Measurements from ENCODE around the gene KIF5C. TPM values are rescaled to one million over a fixed set of nuclear protein-coding genes. Genes with fewer than 3 reads are reported as not detected.

KIF5C gene
- total and polyA plus RNA-seq, 2 experiments from 2014 or later = 45.0 to 49.1 TPM

DNA sequence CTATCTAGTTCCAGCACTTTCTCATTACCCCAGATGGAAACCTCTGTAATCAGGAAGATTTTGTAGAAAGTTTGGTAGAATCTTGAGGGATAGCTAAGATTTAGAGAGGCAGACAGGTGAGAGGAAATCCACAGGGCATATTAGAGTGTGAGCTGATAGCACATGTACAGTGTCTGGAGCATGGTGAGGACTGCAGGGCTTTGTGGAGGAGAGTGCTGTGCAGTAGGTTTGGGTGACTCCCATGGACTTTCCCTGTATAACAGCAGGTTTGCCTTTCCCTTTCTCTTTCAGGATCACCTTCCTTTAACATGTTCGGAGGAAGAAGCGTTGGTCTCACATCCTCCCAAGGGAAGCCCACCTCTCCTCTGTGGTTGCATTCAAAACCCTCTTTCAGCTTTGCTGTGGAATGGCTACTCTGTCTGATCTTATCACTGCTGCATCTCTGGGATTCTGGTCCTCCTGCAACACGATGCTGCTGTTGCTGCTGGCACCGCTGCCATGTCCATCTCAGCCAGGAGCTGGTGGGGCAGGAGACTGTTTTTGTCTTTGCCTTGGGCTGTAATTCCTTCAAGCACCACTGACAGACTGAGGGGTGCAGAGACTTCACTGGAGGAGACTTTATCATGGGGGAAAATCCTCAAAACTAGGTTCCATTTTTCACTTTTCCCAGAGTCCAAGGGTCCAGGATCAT is 7.8 kb upstream of the KIF5C start:
- Histone ChIP-seq H2AFZ (peak overlapping the region; percentile 92), H3K27ac (ENCODE audit: low read depth) (no peak overlapping the region), H3K4me3 (no peak overlapping the region), H4K20me1 (replicated peaks; ENCODE audit: insufficient read depth) (no peaks in the 10 kb centered on the region), H3K27me3 (ENCODE audit: insufficient read depth) (no peaks in the 10 kb centered on the region), H3K9me2 (ENCODE audit: insufficient read depth) (no peaks in the 10 kb centered on the region; the same call in 1 of the 2 replicates), H3K4me2 (no peak overlapping the region), H3F3A (replicated peaks; ENCODE audit: low read depth) (no peaks in the 10 kb centered on the region), H3K79me2 (replicated peaks; ENCODE audit: insufficient read depth) (no peaks in the 10 kb centered on the region), H3K4me1 (ENCODE audit: insufficient read depth) (no peaks in the 10 kb centered on the region; the same call in 1 of the 2 replicates), H3K36me3 (ENCODE audit: insufficient read depth) (no peaks in the 10 kb centered on the region; the same call in 1 of the 2 replicates)
- peaks cover 9% of the 10 kb centered on the region for H3K27me3 Mint-ChIP-seq (ENCODE audit: insufficient read depth, low read depth, poor library complexity)
- H3K4me3 Mint-ChIP-seq = no peak overlapping the region
- peaks cover 7% of the 10 kb centered on the region; the same call in 2 of the 3 replicates for H3K4me1 Mint-ChIP-seq
- ATAC-seq (peak; percentile 81), DNase-seq (ENCODE audit: low spot score) (peak; percentile 22)
- no peak for TF ChIP-seq EZH2 (IDR thresholded peaks at IDR 0.05; ENCODE audit: low read depth, unreplicated experiment)
- TF ChIP-seq, protein P1, sequence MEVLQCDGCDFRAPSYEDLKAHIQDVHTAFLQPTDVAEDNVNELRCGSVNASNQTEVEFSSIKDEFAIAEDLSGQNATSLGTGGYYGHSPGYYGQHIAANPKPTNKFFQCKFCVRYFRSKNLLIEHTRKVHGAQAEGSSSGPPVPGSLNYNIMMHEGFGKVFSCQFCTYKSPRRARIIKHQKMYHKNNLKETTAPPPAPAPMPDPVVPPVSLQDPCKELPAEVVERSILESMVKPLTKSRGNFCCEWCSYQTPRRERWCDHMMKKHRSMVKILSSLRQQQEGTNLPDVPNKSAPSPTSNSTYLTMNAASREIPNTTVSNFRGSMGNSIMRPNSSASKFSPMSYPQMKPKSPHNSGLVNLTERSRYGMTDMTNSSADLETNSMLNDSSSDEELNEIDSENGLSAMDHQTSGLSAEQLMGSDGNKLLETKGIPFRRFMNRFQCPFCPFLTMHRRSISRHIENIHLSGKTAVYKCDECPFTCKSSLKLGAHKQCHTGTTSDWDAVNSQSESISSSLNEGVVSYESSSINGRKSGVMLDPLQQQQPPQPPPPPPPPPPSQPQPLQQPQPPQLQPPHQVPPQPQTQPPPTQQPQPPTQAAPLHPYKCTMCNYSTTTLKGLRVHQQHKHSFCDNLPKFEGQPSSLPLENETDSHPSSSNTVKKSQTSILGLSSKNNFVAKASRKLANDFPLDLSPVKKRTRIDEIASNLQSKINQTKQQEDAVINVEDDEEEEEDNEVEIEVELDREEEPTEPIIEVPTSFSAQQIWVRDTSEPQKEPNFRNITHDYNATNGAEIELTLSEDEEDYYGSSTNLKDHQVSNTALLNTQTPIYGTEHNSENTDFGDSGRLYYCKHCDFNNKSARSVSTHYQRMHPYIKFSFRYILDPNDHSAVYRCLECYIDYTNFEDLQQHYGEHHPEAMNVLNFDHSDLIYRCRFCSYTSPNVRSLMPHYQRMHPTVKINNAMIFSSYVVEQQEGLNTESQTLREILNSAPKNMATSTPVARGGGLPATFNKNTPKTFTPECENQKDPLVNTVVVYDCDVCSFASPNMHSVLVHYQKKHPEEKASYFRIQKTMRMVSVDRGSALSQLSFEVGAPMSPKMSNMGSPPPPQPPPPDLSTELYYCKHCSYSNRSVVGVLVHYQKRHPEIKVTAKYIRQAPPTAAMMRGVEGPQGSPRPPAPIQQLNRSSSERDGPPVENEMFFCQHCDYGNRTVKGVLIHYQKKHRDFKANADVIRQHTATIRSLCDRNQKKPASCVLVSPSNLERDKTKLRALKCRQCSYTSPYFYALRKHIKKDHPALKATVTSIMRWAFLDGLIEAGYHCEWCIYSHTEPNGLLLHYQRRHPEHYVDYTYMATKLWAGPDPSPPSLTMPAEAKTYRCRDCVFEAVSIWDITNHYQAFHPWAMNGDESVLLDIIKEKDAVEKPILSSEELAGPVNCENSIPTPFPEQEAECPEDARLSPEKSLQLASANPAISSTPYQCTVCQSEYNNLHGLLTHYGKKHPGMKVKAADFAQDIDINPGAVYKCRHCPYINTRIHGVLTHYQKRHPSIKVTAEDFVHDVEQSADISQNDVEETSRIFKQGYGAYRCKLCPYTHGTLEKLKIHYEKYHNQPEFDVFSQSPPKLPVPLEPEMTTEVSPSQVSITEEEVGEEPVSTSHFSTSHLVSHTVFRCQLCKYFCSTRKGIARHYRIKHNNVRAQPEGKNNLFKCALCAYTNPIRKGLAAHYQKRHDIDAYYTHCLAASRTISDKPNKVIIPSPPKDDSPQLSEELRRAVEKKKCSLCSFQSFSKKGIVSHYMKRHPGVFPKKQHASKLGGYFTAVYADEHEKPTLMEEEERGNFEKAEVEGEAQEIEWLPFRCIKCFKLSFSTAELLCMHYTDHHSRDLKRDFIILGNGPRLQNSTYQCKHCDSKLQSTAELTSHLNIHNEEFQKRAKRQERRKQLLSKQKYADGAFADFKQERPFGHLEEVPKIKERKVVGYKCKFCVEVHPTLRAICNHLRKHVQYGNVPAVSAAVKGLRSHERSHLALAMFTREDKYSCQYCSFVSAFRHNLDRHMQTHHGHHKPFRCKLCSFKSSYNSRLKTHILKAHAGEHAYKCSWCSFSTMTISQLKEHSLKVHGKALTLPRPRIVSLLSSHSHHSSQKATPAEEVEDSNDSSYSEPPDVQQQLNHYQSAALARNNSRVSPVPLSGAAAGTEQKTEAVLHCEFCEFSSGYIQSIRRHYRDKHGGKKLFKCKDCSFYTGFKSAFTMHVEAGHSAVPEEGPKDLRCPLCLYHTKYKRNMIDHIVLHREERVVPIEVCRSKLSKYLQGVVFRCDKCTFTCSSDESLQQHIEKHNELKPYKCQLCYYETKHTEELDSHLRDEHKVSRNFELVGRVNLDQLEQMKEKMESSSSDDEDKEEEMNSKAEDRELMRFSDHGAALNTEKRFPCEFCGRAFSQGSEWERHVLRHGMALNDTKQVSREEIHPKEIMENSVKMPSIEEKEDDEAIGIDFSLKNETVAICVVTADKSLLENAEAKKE (CRISPR knock-in tag; IDR thresholded peaks at IDR 0.05) = no peak
- no peak for TF ChIP-seq EZH2phosphoT487 (IDR thresholded peaks at IDR 0.05; ENCODE audit: unreplicated experiment)
- TF ChIP-seq ZNF114 (CRISPR knock-in tag; IDR thresholded peaks at IDR 0.05) = no peak
- TF ChIP-seq POLR2AphosphoS5 (IDR thresholded peaks at IDR 0.05; ENCODE audit: low read depth) = no peak
- TF ChIP-seq, protein P2, sequence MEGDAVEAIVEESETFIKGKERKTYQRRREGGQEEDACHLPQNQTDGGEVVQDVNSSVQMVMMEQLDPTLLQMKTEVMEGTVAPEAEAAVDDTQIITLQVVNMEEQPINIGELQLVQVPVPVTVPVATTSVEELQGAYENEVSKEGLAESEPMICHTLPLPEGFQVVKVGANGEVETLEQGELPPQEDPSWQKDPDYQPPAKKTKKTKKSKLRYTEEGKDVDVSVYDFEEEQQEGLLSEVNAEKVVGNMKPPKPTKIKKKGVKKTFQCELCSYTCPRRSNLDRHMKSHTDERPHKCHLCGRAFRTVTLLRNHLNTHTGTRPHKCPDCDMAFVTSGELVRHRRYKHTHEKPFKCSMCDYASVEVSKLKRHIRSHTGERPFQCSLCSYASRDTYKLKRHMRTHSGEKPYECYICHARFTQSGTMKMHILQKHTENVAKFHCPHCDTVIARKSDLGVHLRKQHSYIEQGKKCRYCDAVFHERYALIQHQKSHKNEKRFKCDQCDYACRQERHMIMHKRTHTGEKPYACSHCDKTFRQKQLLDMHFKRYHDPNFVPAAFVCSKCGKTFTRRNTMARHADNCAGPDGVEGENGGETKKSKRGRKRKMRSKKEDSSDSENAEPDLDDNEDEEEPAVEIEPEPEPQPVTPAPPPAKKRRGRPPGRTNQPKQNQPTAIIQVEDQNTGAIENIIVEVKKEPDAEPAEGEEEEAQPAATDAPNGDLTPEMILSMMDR (conservative IDR thresholded peaks at IDR 0.05; ENCODE audit: low read depth in 2 of 2) = no peak
- TF ChIP-seq, protein P3, sequence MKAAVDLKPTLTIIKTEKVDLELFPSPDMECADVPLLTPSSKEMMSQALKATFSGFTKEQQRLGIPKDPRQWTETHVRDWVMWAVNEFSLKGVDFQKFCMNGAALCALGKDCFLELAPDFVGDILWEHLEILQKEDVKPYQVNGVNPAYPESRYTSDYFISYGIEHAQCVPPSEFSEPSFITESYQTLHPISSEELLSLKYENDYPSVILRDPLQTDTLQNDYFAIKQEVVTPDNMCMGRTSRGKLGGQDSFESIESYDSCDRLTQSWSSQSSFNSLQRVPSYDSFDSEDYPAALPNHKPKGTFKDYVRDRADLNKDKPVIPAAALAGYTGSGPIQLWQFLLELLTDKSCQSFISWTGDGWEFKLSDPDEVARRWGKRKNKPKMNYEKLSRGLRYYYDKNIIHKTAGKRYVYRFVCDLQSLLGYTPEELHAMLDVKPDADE (IDR thresholded peaks at IDR 0.05) = no peak
- TF ChIP-seq STAT1 (IDR thresholded peaks at IDR 0.05; ENCODE audit: unreplicated experiment) = no peak
- TF ChIP-seq JUNB (IDR thresholded peaks at IDR 0.05; ENCODE audit: unreplicated experiment) = no peak
- TF ChIP-seq CREB1 (CRISPR knock-in tag; IDR thresholded peaks at IDR 0.05; ENCODE audit: low read depth) = no peak
- no peak for TF ChIP-seq NANOG (IDR thresholded peaks at IDR 0.05; ENCODE audit: borderline replicate concordance)
- TF ChIP-seq, protein P4, sequence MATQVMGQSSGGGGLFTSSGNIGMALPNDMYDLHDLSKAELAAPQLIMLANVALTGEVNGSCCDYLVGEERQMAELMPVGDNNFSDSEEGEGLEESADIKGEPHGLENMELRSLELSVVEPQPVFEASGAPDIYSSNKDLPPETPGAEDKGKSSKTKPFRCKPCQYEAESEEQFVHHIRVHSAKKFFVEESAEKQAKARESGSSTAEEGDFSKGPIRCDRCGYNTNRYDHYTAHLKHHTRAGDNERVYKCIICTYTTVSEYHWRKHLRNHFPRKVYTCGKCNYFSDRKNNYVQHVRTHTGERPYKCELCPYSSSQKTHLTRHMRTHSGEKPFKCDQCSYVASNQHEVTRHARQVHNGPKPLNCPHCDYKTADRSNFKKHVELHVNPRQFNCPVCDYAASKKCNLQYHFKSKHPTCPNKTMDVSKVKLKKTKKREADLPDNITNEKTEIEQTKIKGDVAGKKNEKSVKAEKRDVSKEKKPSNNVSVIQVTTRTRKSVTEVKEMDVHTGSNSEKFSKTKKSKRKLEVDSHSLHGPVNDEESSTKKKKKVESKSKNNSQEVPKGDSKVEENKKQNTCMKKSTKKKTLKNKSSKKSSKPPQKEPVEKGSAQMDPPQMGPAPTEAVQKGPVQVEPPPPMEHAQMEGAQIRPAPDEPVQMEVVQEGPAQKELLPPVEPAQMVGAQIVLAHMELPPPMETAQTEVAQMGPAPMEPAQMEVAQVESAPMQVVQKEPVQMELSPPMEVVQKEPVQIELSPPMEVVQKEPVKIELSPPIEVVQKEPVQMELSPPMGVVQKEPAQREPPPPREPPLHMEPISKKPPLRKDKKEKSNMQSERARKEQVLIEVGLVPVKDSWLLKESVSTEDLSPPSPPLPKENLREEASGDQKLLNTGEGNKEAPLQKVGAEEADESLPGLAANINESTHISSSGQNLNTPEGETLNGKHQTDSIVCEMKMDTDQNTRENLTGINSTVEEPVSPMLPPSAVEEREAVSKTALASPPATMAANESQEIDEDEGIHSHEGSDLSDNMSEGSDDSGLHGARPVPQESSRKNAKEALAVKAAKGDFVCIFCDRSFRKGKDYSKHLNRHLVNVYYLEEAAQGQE (IDR thresholded peaks at IDR 0.05; ENCODE audit: unreplicated experiment) = no peak
- no peak overlapping the region for H3K27ac Mint-ChIP-seq
- no peaks in the 10 kb centered on the region for H3K36me3 Mint-ChIP-seq (ENCODE audit: low read depth)
- H3K9me3 Mint-ChIP-seq = no peaks in the 10 kb centered on the region; the same call in 2 of the 3 replicates

Measured in GM23338 (cell line).